ENCODE data around the gene SPTBN4.

DNA sequence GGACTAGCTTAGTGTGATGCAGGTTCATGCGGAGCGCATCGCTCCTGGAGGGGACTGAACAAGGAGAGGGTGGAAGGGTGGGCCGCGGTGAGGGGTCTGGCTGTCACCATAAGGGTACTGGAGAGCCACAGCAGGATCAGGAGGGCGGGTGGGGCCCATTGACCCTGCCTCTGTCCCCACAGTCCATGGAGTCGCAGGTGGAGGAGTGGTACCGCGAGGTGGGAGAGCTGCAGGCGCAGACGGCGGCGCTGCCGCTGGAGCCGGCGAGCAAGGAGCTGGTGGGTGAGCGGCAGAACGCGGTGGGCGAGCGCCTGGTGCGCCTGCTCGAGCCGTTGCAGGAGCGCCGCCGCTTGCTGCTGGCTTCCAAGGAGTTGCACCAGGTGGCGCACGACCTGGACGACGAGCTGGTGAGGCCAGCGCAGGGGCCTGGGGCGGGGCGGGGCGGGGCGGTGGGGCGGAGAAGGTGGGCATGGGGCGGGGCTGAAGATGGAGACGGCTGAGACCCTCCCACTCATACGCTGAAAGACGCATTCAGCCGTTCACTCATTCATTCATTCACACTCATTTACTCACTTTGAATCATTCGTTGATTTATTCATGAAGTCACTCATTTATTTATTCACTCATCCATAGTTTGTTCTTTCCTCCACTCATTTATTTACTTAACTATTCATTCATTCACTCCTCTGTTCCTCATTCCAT lies 82.4 kb downstream of the SPTBN4 start:
- TF ChIP-seq, protein P1, sequence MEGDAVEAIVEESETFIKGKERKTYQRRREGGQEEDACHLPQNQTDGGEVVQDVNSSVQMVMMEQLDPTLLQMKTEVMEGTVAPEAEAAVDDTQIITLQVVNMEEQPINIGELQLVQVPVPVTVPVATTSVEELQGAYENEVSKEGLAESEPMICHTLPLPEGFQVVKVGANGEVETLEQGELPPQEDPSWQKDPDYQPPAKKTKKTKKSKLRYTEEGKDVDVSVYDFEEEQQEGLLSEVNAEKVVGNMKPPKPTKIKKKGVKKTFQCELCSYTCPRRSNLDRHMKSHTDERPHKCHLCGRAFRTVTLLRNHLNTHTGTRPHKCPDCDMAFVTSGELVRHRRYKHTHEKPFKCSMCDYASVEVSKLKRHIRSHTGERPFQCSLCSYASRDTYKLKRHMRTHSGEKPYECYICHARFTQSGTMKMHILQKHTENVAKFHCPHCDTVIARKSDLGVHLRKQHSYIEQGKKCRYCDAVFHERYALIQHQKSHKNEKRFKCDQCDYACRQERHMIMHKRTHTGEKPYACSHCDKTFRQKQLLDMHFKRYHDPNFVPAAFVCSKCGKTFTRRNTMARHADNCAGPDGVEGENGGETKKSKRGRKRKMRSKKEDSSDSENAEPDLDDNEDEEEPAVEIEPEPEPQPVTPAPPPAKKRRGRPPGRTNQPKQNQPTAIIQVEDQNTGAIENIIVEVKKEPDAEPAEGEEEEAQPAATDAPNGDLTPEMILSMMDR (IDR thresholded peaks at IDR 0.05; ENCODE audit: insufficient read depth, low read length, poor library complexity, severe bottlenecking), result peak; percentile 29
- no peak for TF ChIP-seq EZH2phosphoT487 (conservative IDR thresholded peaks at IDR 0.05; ENCODE audit: low read length)

Data from SU-DHL-6 (cell line).